Ovary (tissue), 9 donors: ENCODE data around the gene TRDMT1. TPM values are rescaled to one million over a fixed set of nuclear protein-coding genes. Genes with fewer than 3 reads are reported as not detected.

Experiments used
- DNase-seq, 5 donors: peaks; one replicate each; pipeline ENCODE4 v3.0.0-alpha.2; 2019 to 2020
- H3K27ac ChIP-seq, 2 donors: fragments of 200-600 bp; one replicate each; pipeline versions ENCODE4 v1.5.1 to v1.8.0; 2019 to 2022
- H3K27me3 ChIP-seq: fragments of 200-600 bp; one replicate; pipeline ENCODE4 v1.8.0; 2022
- H3K36me3 ChIP-seq: fragments of 200-600 bp; sonication (generic); one replicate; pipeline ENCODE4 v1.5.1; 2019
- H3K4me1 ChIP-seq: one replicate; pipeline ENCODE4 v1.8.1; 2013; ENCODE audit warnings: mild to moderate bottlenecking, moderate library complexity; ENCODE audit not compliant: insufficient read depth
- H3K4me3 ChIP-seq: fragments of 200-600 bp; sonication (generic); one replicate; pipeline ENCODE4 v1.5.1; 2017
- H3K9me3 ChIP-seq, 2 donors: fragments of 200-600 bp in 1 of 2; sonication (generic) in 1 of 2; one replicate each; pipeline versions ENCODE4 v1.5.1 to v1.8.1; 2013 to 2019; ENCODE audit warnings: mild to moderate bottlenecking in 1 of 2, moderate library complexity in 1 of 2
- EP300 ChIP-seq: sonication (generic); formaldehyde crosslinking; IDR thresholded peaks from one replicate; pipeline ENCODE4 v1.6.1; 2017; ENCODE audit warnings: antibody characterized with exemption
- POLR2A ChIP-seq: fragments of 450-650 bp; IDR thresholded peaks from one replicate; pipeline ENCODE4 v1.6.1; 2017; ENCODE audit warnings: antibody characterized with exemption, mild to moderate bottlenecking, moderate library complexity
- WGBS, 3 donors: extraction: QIAGEN DNeasy Blood & Tissue Kit in 1 of 3; methylation state at CpG; one replicate each; pipeline versions ENCODE4 v1.1.5 to v1.1.7; 2013 to 2017; 5-methylcytosine and 5-hydroxymethylcytosine counted together
- intact Hi-C, 4 donors: fragments of 100-400 bp; cut with DNase I; formaldehyde crosslinking; loops; one replicate each; pipeline versions ENCODE4 v1.11.0 to v1.15.1; 2022 to 2023
- polyA plus RNA-seq, 2 donors: library from polyadenylated mRNA; stranded (reverse); fragments of 200-250 nt in 1 of 2; fragments of 350-450 nt in 1 of 2; fragmentation: Illumina TruSeq in 1 of 2; extraction: RNeasy Lipid Tissue Mini Kit (QIAGEN cat#74804) in 1 of 2; gene quantifications; one replicate each; pipeline ENCODE4 v1.2.3, GENCODE V29; 2013 to 2014
- total RNA-seq, 7 donors: library from RNA; depleted of rRNA in 2 of 7; stranded (reverse); fragments of >200 nt in 2 of 7; fragmentation: NEBNext Ultra II Directional in 3 of 7; extraction: Animal tissue kit (Norgen Biotek cat#: 25700) in 3 of 7; gene quantifications; one replicate each; pipeline versions ENCODE4 v1.1.0 to v1.2.4, GENCODE V29; 2016 to 2023
- TF ChIP-seq, protein P1 (sequence below), 3 donors: fragments of 450-650 bp in 2 of 3; fragments of 200-600 bp in 1 of 3; IDR thresholded peaks; one replicate each; pipeline versions ENCODE4 v1.5.1 to v1.8.0; 2016 to 2022; ENCODE audit warnings: antibody characterized with exemption in 3 of 3, mild to moderate bottlenecking in 1 of 3
- donor health status: DM: no; HTN: no; CAD: no; lungs with moderate emphysema.
- donor health status: DM: no; HTN: no; CAD: no.
- donor health status: Bipolar disorder and iron deficiency.
- donor health status: DM: yes; HTN: yes; CAD: no.
- donor health status: DM: no; HTN: no; CAD: no.
- donor health status: DM: yes; HTN: yes; CAD: no.

TRDMT1 gene
- total and polyA plus RNA-seq, 9 donors, result 3.2 to 24.3 (median 15.9) TPM

DNA sequence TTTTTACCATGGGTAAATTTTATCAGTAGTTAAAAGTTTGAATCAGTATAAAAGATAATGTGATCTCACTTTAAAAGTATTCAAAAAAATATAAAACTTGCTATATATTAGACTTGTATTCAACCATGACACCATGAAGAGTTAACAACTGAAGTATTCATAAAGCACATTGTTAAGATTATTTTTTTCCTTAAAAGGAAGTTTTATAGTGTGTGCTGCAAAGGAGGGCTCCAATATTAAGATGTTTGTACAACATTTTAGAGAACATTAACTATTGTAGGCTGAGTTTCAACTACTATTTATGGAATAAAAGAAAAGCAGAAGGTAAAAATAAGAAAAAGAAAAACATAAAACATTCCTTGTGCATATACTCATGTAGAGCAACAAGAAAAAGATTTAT, 47.4 kb downstream of the TRDMT1 start:
- intact Hi-C loops, result no loop called here
- no peak overlapping the region for H3K27ac ChIP-seq
- no peak overlapping the region for H3K4me3 ChIP-seq
- no peak for TF ChIP-seq EP300
- TF ChIP-seq, protein P1, sequence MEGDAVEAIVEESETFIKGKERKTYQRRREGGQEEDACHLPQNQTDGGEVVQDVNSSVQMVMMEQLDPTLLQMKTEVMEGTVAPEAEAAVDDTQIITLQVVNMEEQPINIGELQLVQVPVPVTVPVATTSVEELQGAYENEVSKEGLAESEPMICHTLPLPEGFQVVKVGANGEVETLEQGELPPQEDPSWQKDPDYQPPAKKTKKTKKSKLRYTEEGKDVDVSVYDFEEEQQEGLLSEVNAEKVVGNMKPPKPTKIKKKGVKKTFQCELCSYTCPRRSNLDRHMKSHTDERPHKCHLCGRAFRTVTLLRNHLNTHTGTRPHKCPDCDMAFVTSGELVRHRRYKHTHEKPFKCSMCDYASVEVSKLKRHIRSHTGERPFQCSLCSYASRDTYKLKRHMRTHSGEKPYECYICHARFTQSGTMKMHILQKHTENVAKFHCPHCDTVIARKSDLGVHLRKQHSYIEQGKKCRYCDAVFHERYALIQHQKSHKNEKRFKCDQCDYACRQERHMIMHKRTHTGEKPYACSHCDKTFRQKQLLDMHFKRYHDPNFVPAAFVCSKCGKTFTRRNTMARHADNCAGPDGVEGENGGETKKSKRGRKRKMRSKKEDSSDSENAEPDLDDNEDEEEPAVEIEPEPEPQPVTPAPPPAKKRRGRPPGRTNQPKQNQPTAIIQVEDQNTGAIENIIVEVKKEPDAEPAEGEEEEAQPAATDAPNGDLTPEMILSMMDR (IDR thresholded peaks at IDR 0.05), result no peak
- TF ChIP-seq POLR2A, result no peak
- H3K9me3 ChIP-seq, result no peaks in the 10 kb centered on the region
- no peak for DNase-seq
- H3K27me3 ChIP-seq, result no peaks in the 10 kb centered on the region
- no peaks in the 10 kb centered on the region for H3K36me3 ChIP-seq
- peaks cover 2% of the 10 kb centered on the region for H3K4me1 ChIP-seq

DNA sequence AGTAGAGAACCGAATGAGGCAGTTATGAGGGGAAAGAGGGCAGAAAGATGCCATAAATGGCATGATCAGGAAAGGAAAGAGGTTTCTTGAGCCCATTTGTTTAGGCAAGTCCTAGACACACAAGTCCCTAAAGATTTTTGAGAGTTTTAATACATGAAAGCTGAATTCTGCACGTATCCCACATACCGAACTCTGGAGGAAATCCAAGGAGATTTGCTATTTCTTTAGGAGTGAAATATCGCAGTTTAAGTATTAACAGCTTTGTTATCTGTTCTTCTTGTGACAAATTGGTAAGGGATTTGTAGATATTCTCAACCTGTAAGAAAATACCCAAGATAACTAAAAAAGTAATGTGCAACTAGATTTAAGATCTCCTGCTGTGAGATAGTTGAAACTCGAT, 48.2 kb downstream of the TRDMT1 start:
- 77 to 82% (median 80%) methylated on average over 5 of the region's 5 CpGs for WGBS, 3 donors
- H3K27me3 ChIP-seq, result no peaks in the 10 kb centered on the region
- no peak for DNase-seq
- TF ChIP-seq EP300 (no peak), POLR2A (no peak)
- TF ChIP-seq, protein P1 (IDR thresholded peaks at IDR 0.05), result no peak
- no peaks in the 10 kb centered on the region for H3K36me3 ChIP-seq
- intact Hi-C loops, result no loop called here
- H3K4me3 ChIP-seq, result no peak overlapping the region
- H3K4me1 ChIP-seq, result peaks cover 2% of the 10 kb centered on the region
- H3K27ac ChIP-seq, result no peak overlapping the region
- no peaks in the 10 kb centered on the region for H3K9me3 ChIP-seq

DNA sequence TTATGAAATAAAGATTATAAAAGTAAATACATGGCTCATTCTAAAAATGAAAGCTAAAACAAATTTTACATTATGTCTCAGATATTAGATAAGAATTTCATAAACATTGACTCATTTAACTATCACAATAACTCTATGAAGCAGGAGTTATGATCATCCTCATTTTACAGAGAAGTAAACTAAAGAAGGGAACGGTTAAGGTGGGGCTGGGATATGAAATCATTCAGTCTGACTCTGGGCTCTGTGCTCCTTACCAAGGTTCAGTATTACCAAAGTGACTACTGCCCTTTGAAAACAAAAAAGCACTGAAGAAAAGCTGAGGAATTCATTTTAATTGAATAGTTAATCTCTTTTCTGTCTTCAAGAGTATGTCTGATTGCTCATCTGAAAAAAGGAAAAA, 49.8 kb downstream of the TRDMT1 start:
- intact Hi-C loops, result no loop called here
- 5 to 24% (median 9%) methylated on average over 1 of the region's 1 CpG for WGBS, 3 donors
- TF ChIP-seq EP300 (no peak), POLR2A (no peak)
- TF ChIP-seq, protein P1 (IDR thresholded peaks at IDR 0.05), result no peak
- Histone ChIP-seq H3K36me3 (no peaks in the 10 kb centered on the region), H3K27me3 (no peaks in the 10 kb centered on the region), H3K9me3 (no peaks in the 10 kb centered on the region), H3K4me3 (no peak overlapping the region), H3K4me1 (peaks cover 2% of the 10 kb centered on the region), H3K27ac (no peak overlapping the region)
- DNase-seq, result no peak

DNA sequence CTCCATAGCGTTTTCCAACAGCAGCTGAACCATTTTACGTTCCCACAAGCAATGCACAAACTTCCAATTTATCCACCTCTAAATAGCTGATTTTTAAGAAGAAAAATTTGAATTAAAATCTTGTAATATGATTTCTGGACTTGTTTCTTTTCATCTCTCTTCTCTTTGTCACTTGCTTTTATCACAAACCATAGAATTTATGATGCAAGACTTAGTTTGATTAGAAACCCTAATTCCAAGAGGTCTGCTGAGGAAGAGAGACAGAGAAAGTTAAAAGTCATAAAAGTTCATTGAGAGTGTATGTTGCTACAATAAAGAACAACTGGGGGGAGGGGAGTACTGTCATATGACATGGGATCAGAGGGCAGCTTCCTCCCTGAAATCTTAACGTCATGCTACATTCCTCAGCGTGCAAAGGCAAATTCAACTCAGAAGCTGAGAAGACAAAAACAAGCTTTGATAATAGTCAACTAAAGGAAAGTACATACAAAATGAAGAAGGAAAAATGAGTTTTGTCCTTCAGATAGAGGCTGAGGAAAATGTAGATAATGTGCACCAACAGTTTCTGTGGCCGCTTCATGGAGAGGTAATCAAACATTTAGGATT, 53.5 kb downstream of the TRDMT1 start:
- TF ChIP-seq, protein P1 (IDR thresholded peaks at IDR 0.05), result no peak
- no peak for TF ChIP-seq EP300
- TF ChIP-seq POLR2A, result no peak
- Histone ChIP-seq H3K4me3 (no peak overlapping the region), H3K4me1 (peaks cover 2% of the 10 kb centered on the region), H3K36me3 (no peaks in the 10 kb centered on the region), H3K9me3 (no peaks in the 10 kb centered on the region), H3K27ac (no peak overlapping the region), H3K27me3 (no peaks in the 10 kb centered on the region)
- 62 to 64% (median 63%) methylated on average over 5 of the region's 5 CpGs for WGBS, 3 donors
- DNase-seq, result no peak
- intact Hi-C loops, result no loop called here
